Measurements from ENCODE around the gene SENP5. TPM values are rescaled to one million over a fixed set of nuclear protein-coding genes. Genes with fewer than 3 reads are reported as not detected.
A peak's percentile ranks its signal among the peaks of the same experiment; 100 is the strongest.

SENP5 gene
- total and polyA plus RNA-seq, 9 of the 15 experiments (the other 6 are each of a cell fraction or from before 2014, with no cell fraction given): 18.3 to 59.7 (median 35.8) TPM

DNA sequence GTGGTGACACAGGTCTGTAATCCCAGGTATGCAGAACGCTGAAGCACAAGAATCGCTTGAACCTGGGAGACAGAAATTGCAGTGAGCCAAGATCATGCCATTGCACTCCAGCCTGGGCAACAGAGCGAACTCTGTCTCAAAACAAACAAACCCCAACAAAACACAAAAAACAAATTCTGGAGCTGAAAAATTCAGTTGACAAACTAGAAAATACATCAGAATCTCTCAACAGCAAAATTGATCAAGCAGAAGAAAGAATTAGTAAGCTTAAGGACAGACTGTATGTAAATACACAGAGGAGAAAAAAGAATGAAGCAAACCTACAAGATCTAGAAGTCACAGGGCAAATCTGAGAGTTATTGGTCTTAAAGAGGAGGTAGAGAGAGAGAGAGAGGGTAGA, 49.3 kb downstream of the SENP5 start:
- Histone ChIP-seq H3K9ac (ENCODE audit: insufficient read depth in 1 of 2, low read depth in 2 of 2, low read length in 2 of 2) (no peak overlapping the region), H4K20me1 (replicated peaks; ENCODE audit: control insufficient read depth, insufficient read depth, low read length) (no peaks in the 10 kb centered on the region), H3K9me3 (replicated peaks; ENCODE audit: control insufficient read depth, insufficient read depth, low read depth, low read length) (no peaks in the 10 kb centered on the region; the same call in 1 of the 2 replicates), H3K4me3 (no peak overlapping the region), H3K4me2 (ENCODE audit: insufficient read depth, low read length) (no peak overlapping the region), H3K79me2 (ENCODE audit: control insufficient read depth, insufficient read depth, low read length) (no peaks in the 10 kb centered on the region; the same call in 2 of the 3 replicates), H3K27me3 (ENCODE audit: control insufficient read depth in 2 of 2, insufficient read depth in 2 of 2, low read length in 2 of 2) (no peaks in the 10 kb centered on the region), H3K4me1 (replicated peaks in 1 of 2; ENCODE audit: control insufficient read depth in 2 of 2, insufficient read depth in 2 of 2, low read length in 2 of 2) (no peaks in the 10 kb centered on the region), H3K9me1 (ENCODE audit: control insufficient read depth, insufficient read depth, low read length) (no peaks in the 10 kb centered on the region), H2AFZ (ENCODE audit: low read depth, low read length) (no peak overlapping the region), H3K27ac (ENCODE audit: extremely low read depth, low read depth, low read length) (no peak overlapping the region), H3K36me3 (ENCODE audit: control insufficient read depth, insufficient read depth, low read length) (peaks cover 43% of the 10 kb centered on the region)
- 100% methylated on average over 3 of the region's 3 CpGs for WGBS (ENCODE audit: insufficient coverage, low coverage, missing lambda C conversion rate)
- TF ChIP-seq, protein P1, sequence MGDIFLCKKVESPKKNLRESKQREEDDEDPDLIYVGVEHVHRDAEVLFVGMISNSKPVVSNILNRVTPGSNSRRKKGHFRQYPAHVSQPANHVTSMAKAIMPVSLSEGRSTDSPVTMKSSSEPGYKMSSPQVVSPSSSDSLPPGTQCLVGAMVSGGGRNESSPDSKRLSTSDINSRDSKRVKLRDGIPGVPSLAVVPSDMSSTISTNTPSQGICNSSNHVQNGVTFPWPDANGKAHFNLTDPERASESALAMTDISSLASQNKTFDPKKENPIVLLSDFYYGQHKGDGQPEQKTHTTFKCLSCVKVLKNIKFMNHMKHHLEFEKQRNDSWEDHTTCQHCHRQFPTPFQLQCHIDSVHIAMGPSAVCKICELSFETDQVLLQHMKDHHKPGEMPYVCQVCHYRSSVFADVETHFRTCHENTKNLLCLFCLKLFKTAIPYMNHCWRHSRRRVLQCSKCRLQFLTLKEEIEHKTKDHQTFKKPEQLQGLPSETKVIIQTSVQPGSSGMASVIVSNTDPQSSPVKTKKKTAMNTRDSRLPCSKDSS (IDR thresholded peaks at IDR 0.05; ENCODE audit: low read depth, partially characterized antibody): peak; percentile 36
- TF ChIP-seq, protein P2, sequence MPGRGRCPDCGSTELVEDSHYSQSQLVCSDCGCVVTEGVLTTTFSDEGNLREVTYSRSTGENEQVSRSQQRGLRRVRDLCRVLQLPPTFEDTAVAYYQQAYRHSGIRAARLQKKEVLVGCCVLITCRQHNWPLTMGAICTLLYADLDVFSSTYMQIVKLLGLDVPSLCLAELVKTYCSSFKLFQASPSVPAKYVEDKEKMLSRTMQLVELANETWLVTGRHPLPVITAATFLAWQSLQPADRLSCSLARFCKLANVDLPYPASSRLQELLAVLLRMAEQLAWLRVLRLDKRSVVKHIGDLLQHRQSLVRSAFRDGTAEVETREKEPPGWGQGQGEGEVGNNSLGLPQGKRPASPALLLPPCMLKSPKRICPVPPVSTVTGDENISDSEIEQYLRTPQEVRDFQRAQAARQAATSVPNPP (IDR thresholded peaks at IDR 0.05; ENCODE audit: borderline replicate concordance, insufficient read depth, insufficient read length): no peak
- no peak for DNase-seq (ENCODE audit: extremely low read depth in 1 of 4, low spot score in 3 of 4)
- FAIRE-seq: no peak
- CTCF ChIA-PET (ENCODE audit: low intra/inter-chr PET ratio): no interaction called here
- ATAC-seq: no peak
- intact Hi-C loops (cut with micrococcal nuclease) (no loop called here), in situ Hi-C loops (cut with MboI) (no loop called here)
- POLR2A ChIA-PET: no interaction called here
- BruUV-seq (replicated peaks): no TSS peak

DNA sequence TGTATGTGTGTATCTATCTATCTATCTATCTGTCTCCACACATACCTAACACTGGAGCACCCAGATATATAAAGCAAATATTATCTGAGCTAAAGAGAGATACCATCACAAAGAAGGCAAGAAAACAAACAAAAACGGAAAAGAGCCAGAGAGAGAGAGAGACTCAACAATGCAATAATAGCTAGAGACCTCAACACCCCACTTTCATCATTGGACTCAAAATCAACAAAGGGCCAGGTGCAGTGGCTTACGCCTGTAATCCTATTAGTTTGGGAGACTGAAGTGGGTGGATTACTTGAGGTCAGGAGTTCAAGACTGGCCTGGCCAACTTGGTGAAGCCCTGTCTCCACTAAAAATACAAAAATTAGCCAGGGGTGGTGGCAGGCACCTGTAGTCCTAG, 51.2 kb downstream of the SENP5 start:
- BruUV-seq (replicated peaks): no TSS peak
- Histone ChIP-seq H3K9me3 (replicated peaks; ENCODE audit: control insufficient read depth, insufficient read depth, low read depth, low read length) (no peaks in the 10 kb centered on the region; the same call in 1 of the 2 replicates), H3K27me3 (ENCODE audit: control insufficient read depth in 2 of 2, insufficient read depth in 2 of 2, low read length in 2 of 2) (no peaks in the 10 kb centered on the region), H3K4me2 (ENCODE audit: insufficient read depth, low read length) (no peak overlapping the region), H3K4me3 (no peak overlapping the region), H3K4me1 (replicated peaks in 1 of 2; ENCODE audit: control insufficient read depth in 2 of 2, insufficient read depth in 2 of 2, low read length in 2 of 2) (no peaks in the 10 kb centered on the region), H3K79me2 (ENCODE audit: control insufficient read depth, insufficient read depth, low read length) (no peaks in the 10 kb centered on the region; the same call in 2 of the 3 replicates), H2AFZ (ENCODE audit: low read depth, low read length) (no peak overlapping the region), H4K20me1 (replicated peaks; ENCODE audit: control insufficient read depth, insufficient read depth, low read length) (no peaks in the 10 kb centered on the region), H3K36me3 (ENCODE audit: control insufficient read depth, insufficient read depth, low read length) (peaks cover 59% of the 10 kb centered on the region), H3K9me1 (ENCODE audit: control insufficient read depth, insufficient read depth, low read length) (no peaks in the 10 kb centered on the region), H3K9ac (ENCODE audit: insufficient read depth in 1 of 2, low read depth in 2 of 2, low read length in 2 of 2) (no peak overlapping the region), H3K27ac (ENCODE audit: extremely low read depth, low read depth, low read length) (no peak overlapping the region)
- ATAC-seq (no peak), DNase-seq (ENCODE audit: extremely low read depth in 1 of 4, low spot score in 3 of 4) (no peak), FAIRE-seq (no peak)
- no peak for TF ChIP-seq MCM5 (IDR thresholded peaks at IDR 0.05; ENCODE audit: low read depth)
- TF ChIP-seq, protein P3, sequence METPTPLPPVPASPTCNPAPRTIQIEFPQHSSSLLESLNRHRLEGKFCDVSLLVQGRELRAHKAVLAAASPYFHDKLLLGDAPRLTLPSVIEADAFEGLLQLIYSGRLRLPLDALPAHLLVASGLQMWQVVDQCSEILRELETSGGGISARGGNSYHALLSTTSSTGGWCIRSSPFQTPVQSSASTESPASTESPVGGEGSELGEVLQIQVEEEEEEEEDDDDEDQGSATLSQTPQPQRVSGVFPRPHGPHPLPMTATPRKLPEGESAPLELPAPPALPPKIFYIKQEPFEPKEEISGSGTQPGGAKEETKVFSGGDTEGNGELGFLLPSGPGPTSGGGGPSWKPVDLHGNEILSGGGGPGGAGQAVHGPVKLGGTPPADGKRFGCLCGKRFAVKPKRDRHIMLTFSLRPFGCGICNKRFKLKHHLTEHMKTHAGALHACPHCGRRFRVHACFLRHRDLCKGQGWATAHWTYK (CRISPR knock-in tag; IDR thresholded peaks at IDR 0.05): no peak
- TF ChIP-seq PTRF (tag; IDR thresholded peaks at IDR 0.05): no peak
- TF ChIP-seq YBX1 (IDR thresholded peaks at IDR 0.05): no peak
- no peak for TF ChIP-seq NELFE (IDR thresholded peaks at IDR 0.05; ENCODE audit: insufficient read depth, insufficient read length)
- no peak for TF ChIP-seq FOXA3 (CRISPR knock-in tag; conservative IDR thresholded peaks at IDR 0.05 in 1 of 2, IDR thresholded peaks at IDR 0.05 in 1 of 2)
- no peak for TF ChIP-seq MAFG (tag; conservative IDR thresholded peaks at IDR 0.05)
- TF ChIP-seq ZNF644 (tag; IDR thresholded peaks at IDR 0.05; ENCODE audit: low read depth): no peak
- TF ChIP-seq ZNF140 (CRISPR knock-in tag; IDR thresholded peaks at IDR 0.05): no peak
- in situ Hi-C loops (cut with MboI) (no loop called here), intact Hi-C loops (cut with micrococcal nuclease) (no loop called here)
- ChIA-PET CTCF (ENCODE audit: low intra/inter-chr PET ratio) (no interaction called here), POLR2A (no interaction called here)
- WGBS (ENCODE audit: insufficient coverage, low coverage, missing lambda C conversion rate): 68% methylated on average over 2 of the region's 2 CpGs

Data from K562 (cell line).